ENCODE measurements around the gene HLA-DQB1. TPM values are rescaled to one million over a fixed set of nuclear protein-coding genes. Genes with fewer than 3 reads are reported as not detected.

Gene HLA-DQB1
- total RNA-seq, 1 donor from 2014 or later = 9.0 TPM

DNA sequence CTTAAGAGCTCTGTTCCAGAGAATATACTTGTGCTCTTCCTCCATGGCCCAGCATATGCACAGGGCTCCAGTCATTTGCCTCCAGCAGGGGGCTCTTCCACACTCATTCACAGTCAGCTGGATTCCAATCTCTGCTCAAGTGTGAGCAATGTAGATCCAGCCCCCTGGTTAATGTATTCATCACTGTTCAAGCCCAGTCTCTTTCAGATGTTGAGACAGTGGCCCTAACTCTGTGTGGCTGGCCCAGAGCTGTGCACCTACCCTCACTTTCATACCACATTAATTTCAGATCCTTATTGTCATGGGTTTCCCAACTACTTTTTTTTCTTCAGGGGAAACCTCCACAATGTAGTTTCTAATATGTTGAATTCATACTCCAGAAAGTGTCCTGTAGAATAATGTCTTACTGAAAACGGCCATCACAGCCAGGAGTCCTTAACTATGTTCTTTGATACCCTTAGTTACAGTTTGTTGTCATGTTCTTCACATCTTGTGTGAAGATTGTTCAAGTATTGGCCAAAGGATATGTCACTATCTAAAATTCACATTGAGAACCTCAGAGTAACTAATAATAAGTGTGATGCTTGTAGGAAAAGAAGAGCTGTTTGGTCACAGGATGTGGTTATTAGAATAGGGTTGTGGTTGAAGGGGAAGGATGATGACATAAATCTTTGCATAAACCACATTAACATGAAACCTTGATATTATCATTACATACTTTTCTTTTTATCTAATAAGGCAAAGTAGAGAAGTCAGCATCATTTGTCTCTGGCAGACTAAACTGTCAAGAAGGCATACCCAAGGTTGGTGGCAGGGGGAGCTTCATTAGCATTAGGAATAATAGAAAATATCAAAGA lies 43.7 kb downstream of the HLA-DQB1 start:
- no peak for DNase-seq (ENCODE audit: low spot score in 2 of 2, unreplicated experiment in 2 of 2)
- Mint-ChIP-seq H3K27ac (no peak overlapping the region), H3K4me3 (no peak overlapping the region), H3K27me3 (ENCODE audit: low read depth) (no peaks in the 10 kb centered on the region), H3K4me1 (peaks cover 7% of the 10 kb centered on the region), H3K9me3 (peaks cover 10% of the 10 kb centered on the region), H3K36me3 (no peaks in the 10 kb centered on the region)
- TF ChIP-seq, protein P1, sequence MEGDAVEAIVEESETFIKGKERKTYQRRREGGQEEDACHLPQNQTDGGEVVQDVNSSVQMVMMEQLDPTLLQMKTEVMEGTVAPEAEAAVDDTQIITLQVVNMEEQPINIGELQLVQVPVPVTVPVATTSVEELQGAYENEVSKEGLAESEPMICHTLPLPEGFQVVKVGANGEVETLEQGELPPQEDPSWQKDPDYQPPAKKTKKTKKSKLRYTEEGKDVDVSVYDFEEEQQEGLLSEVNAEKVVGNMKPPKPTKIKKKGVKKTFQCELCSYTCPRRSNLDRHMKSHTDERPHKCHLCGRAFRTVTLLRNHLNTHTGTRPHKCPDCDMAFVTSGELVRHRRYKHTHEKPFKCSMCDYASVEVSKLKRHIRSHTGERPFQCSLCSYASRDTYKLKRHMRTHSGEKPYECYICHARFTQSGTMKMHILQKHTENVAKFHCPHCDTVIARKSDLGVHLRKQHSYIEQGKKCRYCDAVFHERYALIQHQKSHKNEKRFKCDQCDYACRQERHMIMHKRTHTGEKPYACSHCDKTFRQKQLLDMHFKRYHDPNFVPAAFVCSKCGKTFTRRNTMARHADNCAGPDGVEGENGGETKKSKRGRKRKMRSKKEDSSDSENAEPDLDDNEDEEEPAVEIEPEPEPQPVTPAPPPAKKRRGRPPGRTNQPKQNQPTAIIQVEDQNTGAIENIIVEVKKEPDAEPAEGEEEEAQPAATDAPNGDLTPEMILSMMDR (IDR thresholded peaks at IDR 0.05; ENCODE audit: unreplicated experiment) = no peak

DNA sequence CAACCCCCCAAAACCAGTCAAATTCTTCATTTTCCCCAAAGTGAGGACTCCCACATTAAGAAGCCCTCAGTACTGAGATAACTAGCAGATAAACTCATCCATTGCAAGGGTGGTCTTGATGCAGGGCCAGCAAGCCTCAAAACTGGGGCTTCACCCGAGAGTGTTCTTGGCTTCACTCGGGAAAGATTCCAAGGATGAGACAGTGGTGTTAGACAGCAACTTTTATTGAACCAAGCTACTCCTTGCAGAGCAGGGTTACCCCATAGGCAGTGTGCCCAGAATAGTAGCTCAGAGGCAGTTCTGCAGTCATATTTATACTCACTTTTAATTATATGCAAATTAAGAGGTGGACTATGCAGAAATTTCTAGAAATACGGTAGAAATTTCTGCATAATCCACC lies 45.1 kb downstream of the HLA-DQB1 start:
- TF ChIP-seq, protein P1 (IDR thresholded peaks at IDR 0.05; ENCODE audit: unreplicated experiment) = no peak
- Mint-ChIP-seq H3K9me3 (peaks cover 13% of the 10 kb centered on the region), H3K4me1 (peaks cover 13% of the 10 kb centered on the region)

DNA sequence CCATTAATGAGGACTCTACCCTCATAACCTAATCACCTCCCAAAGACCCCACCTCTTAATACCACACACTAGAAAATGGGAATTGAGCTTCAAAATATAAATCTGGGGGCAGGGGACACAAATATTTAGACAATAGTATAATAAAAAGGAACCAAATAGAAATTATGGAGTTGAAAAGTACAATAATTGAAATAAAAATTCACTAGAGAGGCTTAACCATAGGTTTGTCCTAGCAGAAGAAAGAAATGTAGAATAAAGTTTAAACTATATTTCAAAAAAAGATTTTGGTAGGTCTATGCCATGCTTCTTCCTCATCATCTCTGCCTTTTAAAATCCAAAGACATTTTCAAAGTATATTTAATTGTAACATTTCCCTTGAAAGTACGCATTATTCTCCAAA lies 48.7 kb downstream of the HLA-DQB1 start:
- Mint-ChIP-seq H3K4me3 (no peak overlapping the region), H3K27ac (no peak overlapping the region), H3K36me3 (no peaks in the 10 kb centered on the region), H3K27me3 (ENCODE audit: low read depth) (no peaks in the 10 kb centered on the region), H3K4me1 (peaks cover 7% of the 10 kb centered on the region), H3K9me3 (peaks cover 13% of the 10 kb centered on the region)
- DNase-seq (ENCODE audit: low spot score in 2 of 2, unreplicated experiment in 2 of 2) = no peak
- TF ChIP-seq, protein P1 (IDR thresholded peaks at IDR 0.05; ENCODE audit: unreplicated experiment) = no peak

More for the DNA sequence above, 45.1 kb downstream of the HLA-DQB1 start:
- Mint-ChIP-seq H3K27me3 (ENCODE audit: low read depth) (no peaks in the 10 kb centered on the region), H3K4me3 (no peak overlapping the region), H3K36me3 (no peaks in the 10 kb centered on the region), H3K27ac (no peak overlapping the region)
- DNase-seq (ENCODE audit: low spot score in 2 of 2, unreplicated experiment in 2 of 2) = no peak

DNA sequence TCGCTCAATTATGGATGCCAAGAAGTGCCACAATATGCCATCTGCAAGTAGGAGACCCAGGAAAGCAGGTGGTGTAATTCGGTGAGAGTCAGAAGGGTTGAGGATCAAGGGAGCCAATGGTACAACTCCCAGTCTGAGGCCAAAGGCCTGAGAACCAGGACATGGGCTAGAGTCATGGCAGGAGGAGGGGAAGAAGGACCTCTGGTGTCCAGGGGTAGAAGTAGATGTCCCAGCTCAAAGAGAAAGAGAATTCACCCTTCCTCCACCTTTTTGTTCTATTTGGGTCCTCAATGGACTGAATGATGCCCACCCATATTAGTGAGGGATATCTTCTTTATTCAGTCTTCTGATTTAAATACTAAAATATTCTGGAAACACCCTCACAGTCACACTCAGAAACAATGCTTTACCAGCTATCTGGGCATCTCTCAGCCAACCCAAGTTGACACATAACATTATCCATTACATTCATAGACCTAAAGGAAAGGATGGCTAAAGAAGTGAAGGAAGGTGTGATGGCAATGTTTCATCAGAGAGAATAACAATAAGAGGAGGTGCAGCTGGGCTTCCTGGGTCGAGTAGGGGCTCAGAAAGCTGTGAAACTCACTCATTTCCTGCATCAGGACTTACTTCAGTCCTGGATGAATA lies 50.4 kb downstream of the HLA-DQB1 start:
- peaks cover 13% of the 10 kb centered on the region for H3K9me3 Mint-ChIP-seq
- no peak overlapping the region for H3K4me3 Mint-ChIP-seq
- TF ChIP-seq, protein P1 (IDR thresholded peaks at IDR 0.05; ENCODE audit: unreplicated experiment) = no peak
- H3K4me1 Mint-ChIP-seq = peaks cover 7% of the 10 kb centered on the region
- H3K36me3 Mint-ChIP-seq = no peaks in the 10 kb centered on the region
- no peak for DNase-seq (ENCODE audit: low spot score in 2 of 2, unreplicated experiment in 2 of 2)
- H3K27me3 Mint-ChIP-seq (ENCODE audit: low read depth) = no peaks in the 10 kb centered on the region
- no peak overlapping the region for H3K27ac Mint-ChIP-seq

DNA sequence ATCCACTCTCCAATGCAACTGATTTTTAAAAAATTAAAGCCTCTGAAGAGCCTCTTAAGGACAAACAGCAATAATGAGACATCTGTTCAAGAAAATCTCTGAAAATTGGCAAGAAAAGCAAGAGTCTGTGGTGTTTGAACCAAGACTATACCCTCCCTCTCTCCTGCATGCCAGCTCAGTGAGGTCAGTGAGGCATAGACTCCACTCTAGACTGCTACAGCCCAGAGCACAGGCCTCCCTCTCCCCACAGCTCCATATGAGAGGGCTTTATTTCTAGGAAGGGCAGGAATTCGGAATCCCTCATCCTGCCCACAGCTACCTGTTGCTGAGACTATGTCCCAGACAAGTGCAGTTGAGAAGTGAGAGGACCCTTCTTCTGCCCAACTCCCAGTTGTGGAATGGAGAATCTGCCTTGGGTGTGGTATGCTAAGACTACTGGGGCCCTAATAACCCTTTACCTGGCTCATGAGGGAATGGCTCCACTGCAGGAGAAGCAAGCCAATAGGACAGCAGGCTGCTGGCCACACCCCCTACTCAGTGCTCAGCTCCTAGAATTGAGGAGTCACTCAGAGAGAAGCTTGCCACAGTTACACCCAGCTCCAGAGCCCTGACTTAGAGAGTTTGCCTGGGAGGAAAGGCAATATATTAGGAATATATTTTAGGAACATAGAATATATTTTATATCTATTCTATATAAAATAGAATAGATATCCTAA lies 51.9 kb downstream of the HLA-DQB1 start:
- Mint-ChIP-seq H3K4me1 (peaks cover 7% of the 10 kb centered on the region), H3K27ac (no peak overlapping the region), H3K4me3 (no peak overlapping the region), H3K9me3 (peaks cover 13% of the 10 kb centered on the region), H3K36me3 (no peaks in the 10 kb centered on the region), H3K27me3 (ENCODE audit: low read depth) (no peaks in the 10 kb centered on the region)
- TF ChIP-seq, protein P1 (IDR thresholded peaks at IDR 0.05; ENCODE audit: unreplicated experiment) = no peak
- DNase-seq (ENCODE audit: low spot score in 2 of 2, unreplicated experiment in 2 of 2) = no peak

All from mesothelial cell of epicardium (in vitro differentiated cells).